HG03025 (cell line): ENCODE data around the gene RAB22A.

ENCODE experiments used
- ATAC-seq: cut with Tn5 transposase; IDR thresholded peaks from one replicate; pipeline ENCODE4 v1.9.1; 2021; ENCODE audit warnings: mild to moderate bottlenecking, moderate library complexity; ENCODE audit not compliant: unreplicated experiment, low FRiP score

Gene RAB22A, protein sequence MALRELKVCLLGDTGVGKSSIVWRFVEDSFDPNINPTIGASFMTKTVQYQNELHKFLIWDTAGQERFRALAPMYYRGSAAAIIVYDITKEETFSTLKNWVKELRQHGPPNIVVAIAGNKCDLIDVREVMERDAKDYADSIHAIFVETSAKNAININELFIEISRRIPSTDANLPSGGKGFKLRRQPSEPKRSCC

GRCh38 chr20:58309591-58310290 lies at the start of gene RAB22A:
TSS of gene RAB22A (plus strand) at chr20:58309715. CDS start at chr20:58309977, 262 bp downstream.
- ATAC-seq = peak; percentile 76

DNA sequence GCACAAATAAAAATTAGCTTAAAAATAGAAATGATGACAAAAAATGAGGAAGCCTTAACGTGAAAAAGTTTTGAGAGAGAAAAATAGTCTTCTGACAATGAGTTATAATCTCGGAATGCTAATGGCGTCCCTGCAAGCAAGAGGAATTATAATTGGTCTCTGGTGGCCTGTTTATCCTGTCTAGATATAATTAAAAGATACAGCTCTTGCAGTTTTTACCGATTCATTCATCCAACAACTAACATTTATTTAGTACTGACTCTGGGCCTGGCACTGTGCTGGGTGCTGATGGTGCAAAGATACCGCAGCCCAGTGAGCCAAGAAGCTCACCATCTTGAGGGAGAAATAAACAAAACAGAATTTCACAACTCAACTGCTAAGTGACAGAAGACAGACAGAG lies 49.5 kb upstream of the RAB22A start:
- ATAC-seq = no peak

- no peak for ATAC-seq
Measured at GRCh38 chr20:58261660-58262059, 47.9 kb upstream of the RAB22A start.

GRCh38 chr20:58264271-58264670 lies 45.2 kb upstream of the RAB22A start:
- no peak for ATAC-seq

DNA sequence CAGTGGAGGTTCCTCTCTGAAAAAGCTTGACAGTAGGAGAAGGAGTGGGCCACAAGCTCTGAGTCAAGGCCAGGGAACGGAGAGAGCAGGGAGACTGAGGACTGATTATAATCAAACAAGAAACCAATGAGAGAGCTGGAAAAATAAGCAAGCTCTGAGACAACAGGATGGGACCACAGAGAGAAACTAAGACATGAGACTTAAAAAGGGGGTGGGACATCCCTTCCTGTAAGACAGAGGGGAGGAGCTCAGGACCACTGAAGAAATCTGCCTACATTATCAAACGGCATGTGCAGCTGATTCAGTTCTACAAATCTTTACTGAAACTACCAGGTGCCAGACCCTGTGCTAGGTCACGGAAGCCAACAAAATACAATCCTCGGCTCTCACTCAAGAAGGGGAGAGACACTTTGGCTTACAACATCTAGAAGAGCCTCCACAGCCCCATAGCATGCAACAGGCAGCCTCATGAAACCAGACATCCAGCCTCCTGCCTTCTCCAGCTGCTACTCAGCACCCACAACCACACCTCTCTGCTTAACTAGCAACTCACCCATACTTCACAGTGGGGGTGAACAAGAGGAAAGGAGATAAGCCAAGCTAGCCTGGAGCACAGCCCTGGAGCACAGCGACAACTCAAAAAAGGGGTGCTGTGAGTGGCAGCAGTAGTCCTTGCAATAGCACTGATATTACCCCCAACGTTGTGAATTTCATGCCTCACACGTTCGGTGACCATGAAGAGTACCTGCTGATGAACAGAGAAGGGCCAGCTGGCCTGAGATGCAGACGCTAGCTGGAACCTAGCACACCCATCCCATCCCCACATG lies 41.9 kb upstream of the RAB22A start:
- no peak for ATAC-seq

GRCh38 chr20:58268421-58268821 lies 41.1 kb upstream of the RAB22A start:
- no peak for ATAC-seq

- ATAC-seq = no peak
Measured at GRCh38 chr20:58268936-58269619, 40.4 kb upstream of the RAB22A start.

DNA sequence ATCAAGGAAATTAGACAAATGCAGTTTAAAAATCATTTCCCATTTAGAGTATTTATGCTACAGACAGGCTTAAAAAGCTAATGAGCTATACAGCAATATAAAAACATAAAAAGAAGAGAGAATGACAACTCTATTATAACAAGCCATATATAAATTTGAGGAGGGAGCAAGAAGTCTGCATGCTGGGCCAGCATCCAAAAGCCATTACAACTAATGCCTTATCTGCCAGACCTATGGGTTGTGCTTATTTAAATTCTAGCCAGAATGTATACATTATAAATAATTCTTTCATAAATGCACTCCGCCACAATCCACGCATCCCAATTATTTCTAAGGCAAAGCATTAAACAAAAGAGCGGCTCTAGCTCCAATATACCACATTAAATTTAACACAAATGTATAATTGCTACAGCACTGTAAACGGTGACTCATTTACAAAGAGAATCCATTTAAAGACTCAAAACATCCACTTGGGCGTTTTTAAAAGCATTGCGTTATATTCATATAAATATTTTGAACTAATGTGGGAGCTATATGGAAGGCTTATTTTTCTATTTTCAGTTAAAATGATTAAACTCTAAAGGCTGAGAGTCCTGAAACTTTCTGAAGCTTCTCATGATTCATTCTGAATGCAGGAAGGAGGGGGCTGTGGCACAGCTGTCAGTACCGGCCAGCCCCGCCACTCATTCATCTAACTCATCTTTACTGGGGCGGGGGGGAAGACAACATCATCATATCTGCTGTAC lies 37.7 kb upstream of the RAB22A start:
- ATAC-seq = no peak

- ATAC-seq = no peak
Measured at GRCh38 chr20:58274384-58274783, 35.1 kb upstream of the RAB22A start.

DNA sequence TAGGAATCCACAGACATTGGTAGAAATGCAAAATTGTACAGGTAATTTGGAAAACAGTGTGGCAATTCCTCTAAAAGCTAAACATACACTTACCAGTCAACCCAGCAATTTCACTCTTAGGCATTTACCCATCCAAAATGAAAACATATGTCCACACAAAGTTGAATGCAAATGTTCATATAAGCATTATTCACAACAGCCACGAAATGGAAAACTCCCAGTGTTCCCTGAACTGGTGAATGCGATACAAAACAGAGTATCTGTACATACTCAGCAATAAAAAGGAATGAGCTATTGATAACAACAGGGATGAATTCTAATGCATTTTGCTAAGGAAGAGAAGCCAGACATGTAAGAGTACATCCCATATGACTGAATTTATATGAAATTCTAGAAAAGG lies 32.4 kb upstream of the RAB22A start:
- ATAC-seq = no peak

- no peak for ATAC-seq
Measured at GRCh38 chr20:58277578-58278472, 31.7 kb upstream of the RAB22A start.

DNA sequence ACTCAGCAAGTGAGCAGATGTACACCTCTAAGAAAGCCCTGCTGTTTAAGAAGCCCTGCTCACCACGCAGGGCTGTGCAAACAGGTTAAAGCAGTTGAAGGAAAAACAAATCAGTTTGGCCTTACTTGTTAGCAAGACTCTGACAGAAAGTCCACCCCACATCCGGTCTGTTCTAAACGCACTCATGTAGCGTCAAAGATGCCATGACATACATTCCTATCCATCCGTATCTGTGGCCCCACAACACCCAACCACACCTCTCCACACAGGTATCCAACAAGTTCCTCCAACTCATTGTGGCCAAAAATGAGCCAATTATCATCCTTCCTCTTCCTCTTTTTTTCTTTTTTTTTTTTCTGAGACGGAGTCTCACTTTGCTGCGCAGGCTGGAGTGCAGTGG lies 22.8 kb upstream of the RAB22A start:
- no peak for ATAC-seq

DNA sequence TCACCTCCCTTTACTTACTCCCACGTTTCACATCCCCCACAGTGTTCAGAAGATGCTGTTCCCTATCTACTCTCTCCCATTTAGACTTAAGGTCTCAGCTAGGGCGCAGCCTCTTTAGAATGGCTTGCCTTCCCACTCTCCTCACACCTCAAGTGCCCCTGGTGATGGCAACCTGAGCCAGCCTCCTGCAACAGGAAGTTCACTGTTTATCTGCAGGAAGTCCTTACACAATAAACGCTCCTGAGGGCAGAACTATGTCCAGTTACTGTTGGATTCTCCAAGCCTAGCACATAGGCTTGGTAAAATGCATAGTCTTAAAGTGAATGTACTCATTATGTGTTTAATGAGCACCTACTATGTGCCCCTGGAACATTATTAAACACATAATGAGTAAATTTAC lies 21.9 kb upstream of the RAB22A start:
- ATAC-seq = no peak

- ATAC-seq = no peak
Measured at GRCh38 chr20:58289143-58289542, 20.4 kb upstream of the RAB22A start.

DNA sequence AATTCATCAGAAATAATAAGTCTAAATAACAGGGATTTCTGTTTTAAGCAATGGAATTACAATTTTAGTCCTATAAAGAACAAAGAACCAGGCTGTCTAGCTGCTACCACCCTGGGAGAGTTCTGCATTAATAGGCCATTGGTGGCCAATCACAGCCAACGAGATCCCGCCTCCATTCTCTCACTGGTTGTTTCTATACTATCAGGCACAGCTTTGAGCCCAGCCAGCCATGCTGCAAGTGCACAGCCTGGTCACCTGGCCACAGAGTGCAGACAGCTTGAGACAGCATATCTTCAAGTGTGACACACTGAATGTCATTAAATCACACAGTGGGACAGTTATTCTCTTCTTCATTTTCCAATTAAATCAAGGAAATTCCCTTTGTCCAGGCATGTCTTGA lies 16.1 kb upstream of the RAB22A start:
- ATAC-seq = no peak

GRCh38 chr20:58294497-58295455 lies 14.7 kb upstream of the RAB22A start:
- no peak for ATAC-seq

- no peak for ATAC-seq
Measured at GRCh38 chr20:58296051-58296837, 13.3 kb upstream of the RAB22A start.
